GM23248 (cell line): ENCODE data around the gene C1QTNF4.

ENCODE experiments used
- EZH2 ChIP-seq: fragments of 200-600 bp; sonication (generic); IDR thresholded peaks from 2 replicates; pipeline ENCODE4 v1.6.1; 2018; ENCODE audit warnings: antibody characterized with exemption, mild to moderate bottlenecking; ENCODE audit not compliant: insufficient read depth, poor library complexity, severe bottlenecking
- EZH2phosphoT487 ChIP-seq: fragments of 200-600 bp; sonication (generic); IDR thresholded peaks from 2 replicates; pipeline ENCODE4 v1.6.1; 2018; ENCODE audit warnings: antibody characterized with exemption, moderate library complexity, mild to moderate bottlenecking, low read depth; ENCODE audit not compliant: insufficient read depth

- no peak for TF ChIP-seq EZH2
- TF ChIP-seq EZH2phosphoT487 = no peak
Observed at GRCh38 chr11:47578524-47579494, 15.4 kb downstream of the C1QTNF4 start, which contains the start of the genes KBTBD4 and NDUFS3.
